Tibial nerve (tissue), 4 donors: ENCODE results near the gene AMBRA1. TPM values are rescaled to one million over a fixed set of nuclear protein-coding genes. Genes with fewer than 3 reads are reported as not detected.

Experiments
- DNase-seq, 2 donors: peaks; one replicate each; pipeline ENCODE4 v3.0.0-alpha.2; 2019; ENCODE audit warnings: low spot score in 2 of 2
- H3K27ac ChIP-seq, 4 donors: fragments of 200-600 bp; sonication (generic) in 3 of 4; one replicate each; pipeline ENCODE4 v1.5.1; 2017 to 2019; ENCODE audit warnings: mild to moderate bottlenecking in 1 of 4
- H3K27me3 ChIP-seq, 2 donors: fragments of 200-600 bp; sonication (generic) in 1 of 2; one replicate each; pipeline versions ENCODE4 v1.5.1 to v1.6.0; 2017 to 2019
- H3K36me3 ChIP-seq, 3 donors: fragments of 200-600 bp; sonication (generic); one replicate each; pipeline ENCODE4 v1.5.1; 2018 to 2019
- H3K4me1 ChIP-seq, 4 donors: fragments of 200-600 bp; sonication (generic) in 3 of 4; one replicate each; pipeline ENCODE4 v1.5.1; 2017 to 2019
- H3K4me3 ChIP-seq, 4 donors: fragments of 200-600 bp; sonication (generic) in 3 of 4; one replicate each; pipeline ENCODE4 v1.5.1; 2017 to 2019; ENCODE audit warnings: mild to moderate bottlenecking in 1 of 4, moderate library complexity in 1 of 4
- H3K9me3 ChIP-seq, 4 donors: fragments of 200-600 bp; sonication (generic) in 3 of 4; one replicate each; pipeline ENCODE4 v1.5.1; 2017 to 2019
- CTCF ChIP-seq, 5 experiments: fragments of 200-600 bp in 3 of 5; fragments of 450-650 bp in 2 of 5; sonication (generic) in 3 of 5; IDR thresholded peaks; one replicate each; pipeline ENCODE4 v1.5.1; 2016 to 2019; ENCODE audit warnings: antibody characterized with exemption in 5 of 5, mild to moderate bottlenecking in 3 of 5, moderate library complexity in 2 of 5
- EP300 ChIP-seq, 2 donors: sonication (generic); formaldehyde crosslinking; IDR thresholded peaks; one replicate each; pipeline ENCODE4 v1.6.1; 2017; ENCODE audit warnings: antibody characterized with exemption in 2 of 2, mild to moderate bottlenecking in 1 of 2
- POLR2A ChIP-seq, 2 donors: fragments of 450-650 bp; IDR thresholded peaks; one replicate each; pipeline ENCODE4 v1.6.1; 2017; ENCODE audit warnings: antibody characterized with exemption in 2 of 2, mild to moderate bottlenecking in 2 of 2, moderate library complexity in 2 of 2
- WGBS, 2 donors: methylation state at CpG; one replicate each; pipeline ENCODE4 v1.1.5; 2018; 5-methylcytosine and 5-hydroxymethylcytosine counted together
- total RNA-seq, 4 donors: library from RNA; depleted of rRNA; stranded (reverse); fragments of >200 nt; gene quantifications; one replicate each; pipeline ENCODE4 v1.1.0, GENCODE V29; 2016

AMBRA1 gene
- total RNA-seq, 4 donors from 2014 or later, result 31.0 to 43.7 (median 35.8) TPM

GRCh38 chr11:46418751-46419150 lies 175.1 kb downstream of the AMBRA1 start:
- H3K36me3 ChIP-seq, result peaks cover 0 to 82% (median 8%) of the 10 kb centered on the region in 3 donors
- H3K27me3 ChIP-seq, result no peaks in the 10 kb centered on the region
- TF ChIP-seq CTCF (IDR thresholded peaks at IDR 0.05), result no peak
- TF ChIP-seq POLR2A (IDR thresholded peaks at IDR 0.05), result no peak
- no peak for TF ChIP-seq EP300 (IDR thresholded peaks at IDR 0.05)
- no peaks in the 10 kb centered on the region for H3K9me3 ChIP-seq
- no peak for DNase-seq
- 80 to 93% methylated on average over 5 of the region's 5 CpGs for whole genome bisulfite sequencing, 2 donors
- no peak overlapping the region for H3K4me3 ChIP-seq
- H3K27ac ChIP-seq, result no peak overlapping the region
- H3K4me1 ChIP-seq, result no peaks in the 10 kb centered on the region

GRCh38 chr11:46417711-46418110 lies 176.1 kb downstream of the AMBRA1 start:
- WGBS, 2 donors, result 73 to 77% methylated on average over 7 of the region's 7 CpGs
- Histone ChIP-seq H3K4me1 (no peaks in the 10 kb centered on the region), H3K27me3 (no peaks in the 10 kb centered on the region), H3K36me3 (peaks cover 0 to 90% (median 8%) of the 10 kb centered on the region in 3 donors), H3K4me3 (no peak overlapping the region), H3K9me3 (no peaks in the 10 kb centered on the region), H3K27ac (no peak overlapping the region)
- DNase-seq, result no peak
- TF ChIP-seq EP300 (IDR thresholded peaks at IDR 0.05) (no peak), CTCF (IDR thresholded peaks at IDR 0.05) (no peak), POLR2A (IDR thresholded peaks at IDR 0.05) (no peak)

- no peak overlapping the region for H3K4me3 ChIP-seq
- TF ChIP-seq EP300 (IDR thresholded peaks at IDR 0.05) (no peak), POLR2A (IDR thresholded peaks at IDR 0.05) (no peak), CTCF (IDR thresholded peaks at IDR 0.05) (no peak)
- DNase-seq, result no peak
- H3K9me3 ChIP-seq, result no peaks in the 10 kb centered on the region
- H3K36me3 ChIP-seq, result peaks cover 0 to 91% (median 8%) of the 10 kb centered on the region in 3 donors
- H3K4me1 ChIP-seq, result no peaks in the 10 kb centered on the region
- no peaks in the 10 kb centered on the region for H3K27me3 ChIP-seq
- no peak overlapping the region for H3K27ac ChIP-seq
- WGBS, 2 donors, result 64 to 67% methylated on average over 3 of the region's 3 CpGs
Observed at GRCh38 chr11:46414879-46415278, 178.9 kb downstream of the AMBRA1 start.

- WGBS, 2 donors, result 93 to 98% methylated on average over 5 of the region's 5 CpGs
- no peak overlapping the region for H3K4me3 ChIP-seq
- no peak for DNase-seq
- peaks cover 0 to 95% (median 8%) of the 10 kb centered on the region in 3 donors for H3K36me3 ChIP-seq
- no peaks in the 10 kb centered on the region for H3K4me1 ChIP-seq
- no peaks in the 10 kb centered on the region for H3K27me3 ChIP-seq
- H3K9me3 ChIP-seq, result no peaks in the 10 kb centered on the region
- H3K27ac ChIP-seq, result no peak overlapping the region
- TF ChIP-seq EP300 (IDR thresholded peaks at IDR 0.05), result no peak
- no peak for TF ChIP-seq CTCF (IDR thresholded peaks at IDR 0.05)
- no peak for TF ChIP-seq POLR2A (IDR thresholded peaks at IDR 0.05)
Observed at GRCh38 chr11:46414466-46414796, 179.4 kb downstream of the AMBRA1 start.

GRCh38 chr11:46413760-46414465 lies 179.9 kb downstream of the AMBRA1 start:
- Histone ChIP-seq H3K27me3 (no peaks in the 10 kb centered on the region), H3K4me3 (no peak overlapping the region), H3K27ac (no peak overlapping the region), H3K36me3 (peaks cover 0 to 95% (median 8%) of the 10 kb centered on the region in 3 donors), H3K4me1 (no peaks in the 10 kb centered on the region), H3K9me3 (no peaks in the 10 kb centered on the region)
- TF ChIP-seq POLR2A (IDR thresholded peaks at IDR 0.05) (no peak), CTCF (IDR thresholded peaks at IDR 0.05) (no peak), EP300 (IDR thresholded peaks at IDR 0.05) (no peak)
- DNase-seq, result no peak
- 95 to 96% methylated on average over 9 of the region's 9 CpGs for WGBS, 2 donors
